ENCODE results near the gene MARCKS. TPM values are rescaled to one million over a fixed set of nuclear protein-coding genes. Genes with fewer than 3 reads are reported as not detected.

The MARCKS gene
- total and polyA plus RNA-seq, 2 of the 13 experiments (the other 11 are each of a cell fraction or from before 2014, with no cell fraction given) = 30.5 to 39.5 TPM

DNA sequence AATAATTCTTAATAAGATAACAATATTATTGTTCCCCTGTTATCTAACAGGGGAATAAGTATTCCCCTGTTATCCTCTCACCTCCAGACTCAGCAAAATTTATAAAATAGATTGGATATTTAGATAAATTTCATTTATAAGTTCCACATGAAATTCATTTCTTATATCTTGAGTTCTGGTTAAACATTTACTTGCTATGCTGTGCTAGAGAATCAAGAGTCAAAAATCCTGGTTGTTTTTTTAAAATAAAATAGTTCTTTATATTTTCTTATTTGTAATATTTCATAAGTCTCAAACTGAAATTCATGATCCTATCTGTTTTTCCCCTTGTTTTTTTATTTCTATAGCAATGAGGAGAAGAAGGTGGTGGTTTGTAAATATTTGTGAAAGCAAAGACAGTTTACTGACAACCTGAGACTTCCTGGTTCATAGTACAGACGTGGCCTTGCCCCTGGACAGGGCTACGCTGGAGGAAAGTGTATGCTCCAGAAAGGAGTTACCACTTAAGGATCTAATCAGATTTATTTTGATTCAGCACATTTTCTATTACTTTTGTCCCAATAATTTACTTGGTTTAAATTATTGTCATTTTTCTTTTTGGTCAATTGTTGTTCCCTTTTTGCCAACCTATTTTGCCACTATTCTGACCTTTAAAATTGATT lies 37.8 kb upstream of the MARCKS start:
- Histone ChIP-seq H3K4me1 (ENCODE audit: insufficient read depth, low read length) (peaks cover 17% of the 10 kb centered on the region), H3K9ac (ENCODE audit: insufficient read depth, low read depth, low read length) (no peak overlapping the region), H4K20me1 (ENCODE audit: insufficient read depth, low read length) (no peaks in the 10 kb centered on the region), H3K4me2 (ENCODE audit: low read depth, low read length) (peak overlapping the region; percentile 39; the same call in 1 of the 2 replicates), H3K36me3 (replicated peaks in 1 of 2; ENCODE audit: control insufficient read depth in 1 of 2, insufficient read depth in 2 of 2, low read length in 2 of 2) (no peaks in the 10 kb centered on the region), H3K79me2 (ENCODE audit: insufficient read depth, low read length) (no peaks in the 10 kb centered on the region), H2AFZ (ENCODE audit: low read length) (no peak overlapping the region), H3K9me3 (ENCODE audit: low read length) (no peaks in the 10 kb centered on the region), H3K4me3 (replicated peaks in 1 of 3; ENCODE audit: insufficient read depth in 1 of 3, low read depth in 2 of 3, low read length in 3 of 3) (no peak overlapping the region), H3K27ac (ENCODE audit: extremely low read length, insufficient read depth, low read length) (no peak overlapping the region), H3K27me3 (ENCODE audit: control insufficient read depth in 1 of 2, insufficient read depth in 2 of 2, low read length in 2 of 2) (no peaks in the 10 kb centered on the region)
- WGBS (ENCODE audit: low lambda C conversion rate) = 0% methylated on average over 2 of the region's 2 CpGs
- intact Hi-C loops (cut with micrococcal nuclease; ENCODE audit: unreplicated experiment) = no loop called here
- DNase-seq (ENCODE audit: low spot score) = no peak
- no TSS peak for BruUV-seq (replicated peaks)
- FAIRE-seq = peak; percentile 39
- in situ Hi-C loops (cut with HindIII; ENCODE audit: extremely low pct_ligation_motif_present, low pct_unique_long_range_greater_than_20kb) = no loop called here
- CTCF ChIA-PET (ENCODE audit: low intra/inter-chr PET ratio, low total read pairs) = no interaction called here
- POLR2A ChIA-PET = no interaction called here
- ATAC-seq = no peak
- TF ChIP-seq, protein P1, sequence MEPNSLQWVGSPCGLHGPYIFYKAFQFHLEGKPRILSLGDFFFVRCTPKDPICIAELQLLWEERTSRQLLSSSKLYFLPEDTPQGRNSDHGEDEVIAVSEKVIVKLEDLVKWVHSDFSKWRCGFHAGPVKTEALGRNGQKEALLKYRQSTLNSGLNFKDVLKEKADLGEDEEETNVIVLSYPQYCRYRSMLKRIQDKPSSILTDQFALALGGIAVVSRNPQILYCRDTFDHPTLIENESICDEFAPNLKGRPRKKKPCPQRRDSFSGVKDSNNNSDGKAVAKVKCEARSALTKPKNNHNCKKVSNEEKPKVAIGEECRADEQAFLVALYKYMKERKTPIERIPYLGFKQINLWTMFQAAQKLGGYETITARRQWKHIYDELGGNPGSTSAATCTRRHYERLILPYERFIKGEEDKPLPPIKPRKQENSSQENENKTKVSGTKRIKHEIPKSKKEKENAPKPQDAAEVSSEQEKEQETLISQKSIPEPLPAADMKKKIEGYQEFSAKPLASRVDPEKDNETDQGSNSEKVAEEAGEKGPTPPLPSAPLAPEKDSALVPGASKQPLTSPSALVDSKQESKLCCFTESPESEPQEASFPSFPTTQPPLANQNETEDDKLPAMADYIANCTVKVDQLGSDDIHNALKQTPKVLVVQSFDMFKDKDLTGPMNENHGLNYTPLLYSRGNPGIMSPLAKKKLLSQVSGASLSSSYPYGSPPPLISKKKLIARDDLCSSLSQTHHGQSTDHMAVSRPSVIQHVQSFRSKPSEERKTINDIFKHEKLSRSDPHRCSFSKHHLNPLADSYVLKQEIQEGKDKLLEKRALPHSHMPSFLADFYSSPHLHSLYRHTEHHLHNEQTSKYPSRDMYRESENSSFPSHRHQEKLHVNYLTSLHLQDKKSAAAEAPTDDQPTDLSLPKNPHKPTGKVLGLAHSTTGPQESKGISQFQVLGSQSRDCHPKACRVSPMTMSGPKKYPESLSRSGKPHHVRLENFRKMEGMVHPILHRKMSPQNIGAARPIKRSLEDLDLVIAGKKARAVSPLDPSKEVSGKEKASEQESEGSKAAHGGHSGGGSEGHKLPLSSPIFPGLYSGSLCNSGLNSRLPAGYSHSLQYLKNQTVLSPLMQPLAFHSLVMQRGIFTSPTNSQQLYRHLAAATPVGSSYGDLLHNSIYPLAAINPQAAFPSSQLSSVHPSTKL (CRISPR knock-in tag; IDR thresholded peaks at IDR 0.05) = 0 out of 2 replicates have a peak, but pooled peaks have one; percentile 35
- TF ChIP-seq ZNF343 (CRISPR knock-in tag; IDR thresholded peaks at IDR 0.05) (no peak), ELF1 (CRISPR knock-in tag; IDR thresholded peaks at IDR 0.05) (peak; percentile 51; the same call in 1 of the 2 replicates), HNRNPL (IDR thresholded peaks at IDR 0.05; ENCODE audit: low read depth, low read length) (no peak), FOXP1 (IDR thresholded peaks at IDR 0.05) (no peak), FOXP1 (CRISPR knock-in tag; IDR thresholded peaks at IDR 0.05) (0 out of 2 replicates have a peak, but pooled peaks have one; percentile 31), ZNF720 (CRISPR knock-in tag; IDR thresholded peaks at IDR 0.05) (no peak), FOXA3 (CRISPR knock-in tag; IDR thresholded peaks at IDR 0.05) (peak; percentile 48; the same call in 1 of the 2 replicates), ZSCAN22 (CRISPR knock-in tag; IDR thresholded peaks at IDR 0.05) (no peak)
- TF ChIP-seq, protein P2, sequence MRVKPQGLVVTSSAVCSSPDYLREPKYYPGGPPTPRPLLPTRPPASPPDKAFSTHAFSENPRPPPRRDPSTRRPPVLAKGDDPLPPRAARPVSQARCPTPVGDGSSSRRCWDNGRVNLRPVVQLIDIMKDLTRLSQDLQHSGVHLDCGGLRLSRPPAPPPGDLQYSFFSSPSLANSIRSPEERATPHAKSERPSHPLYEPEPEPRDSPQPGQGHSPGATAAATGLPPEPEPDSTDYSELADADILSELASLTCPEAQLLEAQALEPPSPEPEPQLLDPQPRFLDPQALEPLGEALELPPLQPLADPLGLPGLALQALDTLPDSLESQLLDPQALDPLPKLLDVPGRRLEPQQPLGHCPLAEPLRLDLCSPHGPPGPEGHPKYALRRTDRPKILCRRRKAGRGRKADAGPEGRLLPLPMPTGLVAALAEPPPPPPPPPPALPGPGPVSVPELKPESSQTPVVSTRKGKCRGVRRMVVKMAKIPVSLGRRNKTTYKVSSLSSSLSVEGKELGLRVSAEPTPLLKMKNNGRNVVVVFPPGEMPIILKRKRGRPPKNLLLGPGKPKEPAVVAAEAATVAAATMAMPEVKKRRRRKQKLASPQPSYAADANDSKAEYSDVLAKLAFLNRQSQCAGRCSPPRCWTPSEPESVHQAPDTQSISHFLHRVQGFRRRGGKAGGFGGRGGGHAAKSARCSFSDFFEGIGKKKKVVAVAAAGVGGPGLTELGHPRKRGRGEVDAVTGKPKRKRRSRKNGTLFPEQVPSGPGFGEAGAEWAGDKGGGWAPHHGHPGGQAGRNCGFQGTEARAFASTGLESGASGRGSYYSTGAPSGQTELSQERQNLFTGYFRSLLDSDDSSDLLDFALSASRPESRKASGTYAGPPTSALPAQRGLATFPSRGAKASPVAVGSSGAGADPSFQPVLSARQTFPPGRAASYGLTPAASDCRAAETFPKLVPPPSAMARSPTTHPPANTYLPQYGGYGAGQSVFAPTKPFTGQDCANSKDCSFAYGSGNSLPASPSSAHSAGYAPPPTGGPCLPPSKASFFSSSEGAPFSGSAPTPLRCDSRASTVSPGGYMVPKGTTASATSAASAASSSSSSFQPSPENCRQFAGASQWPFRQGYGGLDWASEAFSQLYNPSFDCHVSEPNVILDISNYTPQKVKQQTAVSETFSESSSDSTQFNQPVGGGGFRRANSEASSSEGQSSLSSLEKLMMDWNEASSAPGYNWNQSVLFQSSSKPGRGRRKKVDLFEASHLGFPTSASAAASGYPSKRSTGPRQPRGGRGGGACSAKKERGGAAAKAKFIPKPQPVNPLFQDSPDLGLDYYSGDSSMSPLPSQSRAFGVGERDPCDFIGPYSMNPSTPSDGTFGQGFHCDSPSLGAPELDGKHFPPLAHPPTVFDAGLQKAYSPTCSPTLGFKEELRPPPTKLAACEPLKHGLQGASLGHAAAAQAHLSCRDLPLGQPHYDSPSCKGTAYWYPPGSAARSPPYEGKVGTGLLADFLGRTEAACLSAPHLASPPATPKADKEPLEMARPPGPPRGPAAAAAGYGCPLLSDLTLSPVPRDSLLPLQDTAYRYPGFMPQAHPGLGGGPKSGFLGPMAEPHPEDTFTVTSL (CRISPR knock-in tag; IDR thresholded peaks at IDR 0.05; ENCODE audit: borderline replicate concordance) = peak; percentile 35; the same call in 1 of the 2 replicates
- TF ChIP-seq, protein P3, sequence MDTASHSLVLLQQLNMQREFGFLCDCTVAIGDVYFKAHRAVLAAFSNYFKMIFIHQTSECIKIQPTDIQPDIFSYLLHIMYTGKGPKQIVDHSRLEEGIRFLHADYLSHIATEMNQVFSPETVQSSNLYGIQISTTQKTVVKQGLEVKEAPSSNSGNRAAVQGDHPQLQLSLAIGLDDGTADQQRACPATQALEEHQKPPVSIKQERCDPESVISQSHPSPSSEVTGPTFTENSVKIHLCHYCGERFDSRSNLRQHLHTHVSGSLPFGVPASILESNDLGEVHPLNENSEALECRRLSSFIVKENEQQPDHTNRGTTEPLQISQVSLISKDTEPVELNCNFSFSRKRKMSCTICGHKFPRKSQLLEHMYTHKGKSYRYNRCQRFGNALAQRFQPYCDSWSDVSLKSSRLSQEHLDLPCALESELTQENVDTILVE (CRISPR knock-in tag; IDR thresholded peaks at IDR 0.05) = no peak
- TF ChIP-seq, protein P4, sequence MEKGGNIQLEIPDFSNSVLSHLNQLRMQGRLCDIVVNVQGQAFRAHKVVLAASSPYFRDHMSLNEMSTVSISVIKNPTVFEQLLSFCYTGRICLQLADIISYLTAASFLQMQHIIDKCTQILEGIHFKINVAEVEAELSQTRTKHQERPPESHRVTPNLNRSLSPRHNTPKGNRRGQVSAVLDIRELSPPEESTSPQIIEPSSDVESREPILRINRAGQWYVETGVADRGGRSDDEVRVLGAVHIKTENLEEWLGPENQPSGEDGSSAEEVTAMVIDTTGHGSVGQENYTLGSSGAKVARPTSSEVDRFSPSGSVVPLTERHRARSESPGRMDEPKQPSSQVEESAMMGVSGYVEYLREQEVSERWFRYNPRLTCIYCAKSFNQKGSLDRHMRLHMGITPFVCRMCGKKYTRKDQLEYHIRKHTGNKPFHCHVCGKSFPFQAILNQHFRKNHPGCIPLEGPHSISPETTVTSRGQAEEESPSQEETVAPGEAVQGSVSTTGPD (CRISPR knock-in tag; IDR thresholded peaks at IDR 0.05) = no peak
